Measurements from ENCODE around the gene CDH23.

DNA sequence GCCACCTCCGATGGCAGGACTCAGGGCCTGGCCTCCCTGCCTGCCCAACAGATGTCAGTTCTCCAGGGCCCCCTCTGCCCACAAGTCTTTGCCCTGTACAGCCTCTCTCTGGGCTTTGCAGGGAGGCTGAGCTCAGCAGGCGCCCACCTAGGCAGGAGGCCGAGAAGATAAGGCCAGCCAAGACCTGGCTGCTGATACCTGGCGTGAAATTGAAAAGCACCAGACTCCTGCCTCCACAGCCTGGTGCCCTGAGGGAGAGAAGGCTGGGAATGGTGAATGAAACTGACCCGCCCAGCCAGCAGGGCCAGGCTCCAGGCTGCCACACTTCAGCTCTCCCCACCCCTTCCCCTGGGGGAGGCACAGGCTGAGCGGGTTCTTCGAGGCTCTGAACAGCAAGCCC, 145.8 kb downstream of the CDH23 start:
- no peak for TF ChIP-seq CTCF (IDR thresholded peaks at IDR 0.05)
- TF ChIP-seq POLR2A (IDR thresholded peaks at IDR 0.05): no peak
